WERI-Rb-1 (cell line): Measurements from ENCODE around the gene PNO1.

Source experiments
- DNase-seq: peaks from one replicate; pipeline ENCODE4 v3.0.0-alpha.2; 2020
- H3K27ac ChIP-seq: fragments of 250-450 bp; sonication (Bioruptor Pico); 2 replicates; pipeline ENCODE4 v1.5.1; 2020; ENCODE audit warnings: mild to moderate bottlenecking, moderate library complexity
- H3K27me3 ChIP-seq: fragments of 250-450 bp; sonication (Bioruptor Pico); 2 replicates; pipeline ENCODE4 v1.5.1; 2021; ENCODE audit warnings: mild to moderate bottlenecking, low read depth, moderate library complexity; ENCODE audit not compliant: insufficient read depth, severe bottlenecking
- H3K36me3 ChIP-seq: fragments of 250-450 bp; sonication (Bioruptor Pico); 2 replicates; pipeline ENCODE4 v1.5.1; 2020; ENCODE audit warnings: mild to moderate bottlenecking, moderate library complexity
- H3K4me3 ChIP-seq: 2 replicates; pipeline ENCODE4 v1.5.1; 2011; ENCODE audit warnings: low read depth, mild to moderate bottlenecking, control low read depth, low read length
- H3K9me3 ChIP-seq: fragments of 250-450 bp; sonication (Bioruptor Pico); 2 replicates; pipeline ENCODE4 v1.5.1; 2021; ENCODE audit warnings: mild to moderate bottlenecking, moderate library complexity; ENCODE audit not compliant: severe bottlenecking
- TF ChIP-seq, protein P1 (sequence below): IDR thresholded peaks from 2 replicates; pipeline ENCODE4 v1.5.1; 2011; ENCODE audit warnings: low read depth, mild to moderate bottlenecking, control low read depth, inconsistent platforms, low read length

The PNO1 gene

GRCh38 chr2:68218343-68218901 lies 60.7 kb downstream of the PNO1 start:
- 0 out of 2 replicates have a peak, but pooled peaks cover 5% of the 10 kb centered on the region for H3K36me3 ChIP-seq
- H3K27me3 ChIP-seq, result no peaks in the 10 kb centered on the region
- DNase-seq, result no peak
- no peak overlapping the region for H3K27ac ChIP-seq
- no peak overlapping the region for H3K4me3 ChIP-seq
- no peaks in the 10 kb centered on the region for H3K9me3 ChIP-seq
- TF ChIP-seq, protein P1, sequence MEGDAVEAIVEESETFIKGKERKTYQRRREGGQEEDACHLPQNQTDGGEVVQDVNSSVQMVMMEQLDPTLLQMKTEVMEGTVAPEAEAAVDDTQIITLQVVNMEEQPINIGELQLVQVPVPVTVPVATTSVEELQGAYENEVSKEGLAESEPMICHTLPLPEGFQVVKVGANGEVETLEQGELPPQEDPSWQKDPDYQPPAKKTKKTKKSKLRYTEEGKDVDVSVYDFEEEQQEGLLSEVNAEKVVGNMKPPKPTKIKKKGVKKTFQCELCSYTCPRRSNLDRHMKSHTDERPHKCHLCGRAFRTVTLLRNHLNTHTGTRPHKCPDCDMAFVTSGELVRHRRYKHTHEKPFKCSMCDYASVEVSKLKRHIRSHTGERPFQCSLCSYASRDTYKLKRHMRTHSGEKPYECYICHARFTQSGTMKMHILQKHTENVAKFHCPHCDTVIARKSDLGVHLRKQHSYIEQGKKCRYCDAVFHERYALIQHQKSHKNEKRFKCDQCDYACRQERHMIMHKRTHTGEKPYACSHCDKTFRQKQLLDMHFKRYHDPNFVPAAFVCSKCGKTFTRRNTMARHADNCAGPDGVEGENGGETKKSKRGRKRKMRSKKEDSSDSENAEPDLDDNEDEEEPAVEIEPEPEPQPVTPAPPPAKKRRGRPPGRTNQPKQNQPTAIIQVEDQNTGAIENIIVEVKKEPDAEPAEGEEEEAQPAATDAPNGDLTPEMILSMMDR, result no peak

DNA sequence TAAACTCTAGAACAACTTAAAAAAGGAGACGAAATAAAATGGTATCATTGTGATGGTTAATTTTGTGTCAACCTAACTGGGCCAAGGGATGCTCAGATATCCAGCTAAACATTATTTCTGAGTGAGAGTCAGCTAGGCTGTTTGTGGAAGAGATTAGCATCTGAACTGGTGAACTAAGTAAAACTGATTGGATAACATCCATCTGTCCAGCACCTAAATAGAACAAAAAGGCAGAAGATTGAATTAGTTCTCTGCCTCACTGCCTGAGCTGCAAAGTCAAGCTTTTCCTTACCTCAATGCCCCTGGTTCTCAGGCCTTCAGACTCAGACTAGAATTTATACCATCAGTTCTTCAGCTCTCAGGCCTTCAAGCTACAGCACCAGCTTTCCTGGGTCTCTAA lies 64.6 kb downstream of the PNO1 start:
- Histone ChIP-seq H3K27me3 (no peaks in the 10 kb centered on the region), H3K4me3 (no peak overlapping the region), H3K9me3 (no peaks in the 10 kb centered on the region), H3K36me3 (no peaks in the 10 kb centered on the region), H3K27ac (peak overlapping the region; percentile 55)
- peak; percentile 50 for DNase-seq
- TF ChIP-seq, protein P1, result no peak

- H3K27me3 ChIP-seq, result no peaks in the 10 kb centered on the region
- H3K27ac ChIP-seq, result peak overlapping the region; percentile 55
- no peak overlapping the region for H3K4me3 ChIP-seq
- H3K9me3 ChIP-seq, result no peaks in the 10 kb centered on the region
- no peak for DNase-seq
- TF ChIP-seq, protein P1, result no peak
- H3K36me3 ChIP-seq, result no peaks in the 10 kb centered on the region
Observed at GRCh38 chr2:68223419-68223818, 65.7 kb downstream of the PNO1 start.

DNA sequence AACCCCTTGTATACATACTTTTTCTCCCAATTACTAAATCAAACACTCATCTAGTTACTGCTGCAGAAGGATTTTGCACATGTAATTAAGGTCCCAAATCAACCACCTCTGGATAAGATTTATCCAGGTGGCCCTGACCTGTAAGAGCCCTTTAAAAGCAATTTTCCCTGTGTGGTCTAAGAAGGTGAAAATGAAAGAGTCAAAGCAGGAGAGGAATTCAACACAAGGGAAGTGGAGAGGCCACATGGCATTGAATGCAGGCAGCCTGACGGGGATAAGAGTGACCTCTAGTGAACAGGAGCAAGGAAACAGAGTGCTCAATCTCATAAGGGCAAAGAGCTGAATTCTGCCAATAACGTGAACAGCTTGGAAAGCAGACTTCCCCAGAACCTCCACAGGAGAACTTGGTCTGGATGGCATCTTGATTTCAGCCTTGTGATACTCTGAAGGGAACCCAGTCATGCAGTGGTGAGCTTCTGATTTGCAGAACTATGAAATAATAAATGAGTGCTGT lies 67.5 kb downstream of the PNO1 start:
- Histone ChIP-seq H3K27me3 (no peaks in the 10 kb centered on the region), H3K36me3 (no peaks in the 10 kb centered on the region), H3K27ac (peak overlapping the region; percentile 12; the same call in 1 of the 2 replicates), H3K9me3 (no peaks in the 10 kb centered on the region), H3K4me3 (no peak overlapping the region)
- DNase-seq, result peak; percentile 69
- TF ChIP-seq, protein P1, result peak; percentile 82
